GM12878 (cell line): ENCODE data around the gene GPR6.

Experiments
- BRCA1 ChIP-seq: IDR thresholded peaks from 2 replicates; pipeline ENCODE4 v1.6.1; 2011; ENCODE audit warnings: low read depth, low read length, improper control_type of control experiment
- CEBPZ ChIP-seq: fragments of 150-350 bp; IDR thresholded peaks from 2 replicates; pipeline ENCODE4 v1.6.1; 2016; ENCODE audit warnings: low read depth, low read length
- CTCF ChIP-seq, 3 experiments: IDR thresholded peaks in 2 of 3; conservative IDR thresholded peaks in 1 of 3; 2 replicates each; pipeline ENCODE4 v1.5.1; 2011; ENCODE audit warnings: low read depth in 3 of 3, low read length in 3 of 3, mild to moderate bottlenecking in 3 of 3, control low read depth in 2 of 3, moderate library complexity in 2 of 3, inconsistent platforms in 1 of 3, mixed read lengths in 1 of 3; ENCODE audit not compliant: control insufficient read depth in 2 of 3, insufficient read depth in 1 of 3; ENCODE audit errors: extremely low read depth in 1 of 3
- ZNF207 ChIP-seq: fragments of 450-650 bp; IDR thresholded peaks from 2 replicates; pipeline ENCODE4 v1.6.1; 2014; ENCODE audit warnings: antibody characterized with exemption, mild to moderate bottlenecking, borderline replicate concordance

DNA sequence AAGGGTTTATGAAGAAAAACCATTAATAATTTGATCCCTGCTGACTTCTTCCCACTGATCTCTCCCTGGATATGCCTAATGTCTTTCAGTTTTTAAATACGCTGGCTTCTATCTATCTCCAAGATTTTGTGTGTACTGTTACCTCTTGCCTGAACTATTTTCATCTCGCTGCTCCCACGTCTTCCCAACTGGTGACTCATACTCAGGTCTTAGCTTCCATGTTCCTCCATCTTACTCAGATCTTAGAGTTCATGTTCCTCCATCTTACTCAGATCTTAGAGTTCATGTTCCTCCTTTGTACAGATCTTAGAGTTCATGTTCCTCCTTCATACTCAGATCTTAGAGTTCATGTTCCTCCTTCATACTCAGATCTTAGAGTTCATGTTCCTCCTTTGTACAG, 21.6 kb downstream of the GPR6 start:
- TF ChIP-seq CTCF (IDR thresholded peaks at IDR 0.05 in 2 of 3, conservative IDR thresholded peaks at IDR 0.05 in 1 of 3; ENCODE audit: control insufficient read depth in 2 of 3, extremely low read depth in 1 of 3, insufficient read depth in 1 of 3, low read depth in 3 of 3, low read length in 3 of 3): no peak
- no peak for TF ChIP-seq CEBPZ
- no peak for TF ChIP-seq BRCA1
- TF ChIP-seq ZNF207: no peak
